Measurements from ENCODE around the gene RSRC1.

RSRC1 gene

GRCh38 chr3:158359339-158359738 is 249.4 kb downstream of the RSRC1 start:
- no peaks in the 10 kb centered on the region for H3K36me3 ChIP-seq (replicated peaks)
- H3K27ac ChIP-seq: no peak overlapping the region
- no peak overlapping the region for H3K4me3 ChIP-seq (ENCODE audit: low read depth, low read length)
- in situ Hi-C loops (cut with HindIII; ENCODE audit: low pct_ligation_motif_present, low sequenced_read_pairs): no loop called here
- no peaks in the 10 kb centered on the region for H3K27me3 ChIP-seq (replicated peaks)
- DNase-seq: no peak
- TF ChIP-seq CTCF (IDR thresholded peaks at IDR 0.05; ENCODE audit: low read depth, low read length, missing control alignments): no peak

GRCh38 chr3:158360756-158361448 is 251.0 kb downstream of the RSRC1 start:
- Histone ChIP-seq H3K27me3 (replicated peaks) (no peaks in the 10 kb centered on the region), H3K36me3 (replicated peaks) (no peaks in the 10 kb centered on the region), H3K4me3 (ENCODE audit: low read depth, low read length) (no peak overlapping the region), H3K27ac (no peak overlapping the region)
- in situ Hi-C loops (cut with HindIII; ENCODE audit: low pct_ligation_motif_present, low sequenced_read_pairs): no loop called here
- no peak for DNase-seq
- TF ChIP-seq CTCF (IDR thresholded peaks at IDR 0.05; ENCODE audit: low read depth, low read length, missing control alignments): no peak

DNA sequence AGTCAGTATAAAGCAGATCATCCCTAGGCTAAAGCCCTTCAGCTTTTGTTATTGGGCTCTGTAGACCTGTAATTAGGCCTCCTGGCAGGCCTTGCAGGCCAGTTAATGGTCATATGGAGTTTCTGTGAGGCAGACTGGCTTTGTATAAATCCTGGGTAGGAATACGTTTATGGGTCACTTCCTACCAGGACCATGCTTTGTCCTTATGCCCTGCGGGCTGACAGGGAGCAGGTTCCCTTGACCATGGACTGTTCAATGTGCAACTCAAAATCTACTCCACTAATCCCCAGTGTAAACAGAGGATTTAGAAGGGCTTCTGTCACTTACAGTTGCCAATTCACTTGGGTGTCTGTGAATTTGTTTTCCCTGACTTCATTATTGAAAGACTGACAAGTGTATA is 258.4 kb downstream of the RSRC1 start:
- Histone ChIP-seq H3K36me3 (replicated peaks) (no peaks in the 10 kb centered on the region), H3K27me3 (replicated peaks) (no peaks in the 10 kb centered on the region), H3K27ac (no peak overlapping the region), H3K4me3 (ENCODE audit: low read depth, low read length) (no peak overlapping the region)
- TF ChIP-seq CTCF (IDR thresholded peaks at IDR 0.05; ENCODE audit: low read depth, low read length, missing control alignments): no peak
- DNase-seq: no peak
- in situ Hi-C loops (cut with HindIII; ENCODE audit: low pct_ligation_motif_present, low sequenced_read_pairs): no loop called here

GRCh38 chr3:158369279-158369678 is 259.4 kb downstream of the RSRC1 start:
- Histone ChIP-seq H3K36me3 (replicated peaks) (no peaks in the 10 kb centered on the region), H3K27ac (no peak overlapping the region), H3K27me3 (replicated peaks) (no peaks in the 10 kb centered on the region), H3K4me3 (ENCODE audit: low read depth, low read length) (no peak overlapping the region)
- TF ChIP-seq CTCF (IDR thresholded peaks at IDR 0.05; ENCODE audit: low read depth, low read length, missing control alignments): no peak
- in situ Hi-C loops (cut with HindIII; ENCODE audit: low pct_ligation_motif_present, low sequenced_read_pairs): no loop called here
- DNase-seq: no peak

GRCh38 chr3:158379517-158379916 is 269.6 kb downstream of the RSRC1 start:
- DNase-seq: no peak
- in situ Hi-C loops (cut with HindIII; ENCODE audit: low pct_ligation_motif_present, low sequenced_read_pairs): no loop called here
- no peak for TF ChIP-seq CTCF (IDR thresholded peaks at IDR 0.05; ENCODE audit: low read depth, low read length, missing control alignments)

More at GRCh38 chr3:158379517-158379916, 269.6 kb downstream of the RSRC1 start:
- no peaks in the 10 kb centered on the region for H3K27me3 ChIP-seq (replicated peaks)
- no peak overlapping the region for H3K27ac ChIP-seq
- no peak overlapping the region for H3K4me3 ChIP-seq (ENCODE audit: low read depth, low read length)
- no peaks in the 10 kb centered on the region for H3K36me3 ChIP-seq (replicated peaks)

Data from brain microvascular endothelial cell (primary cell).